ENCODE measurements around the gene KATNB1. TPM values are rescaled to one million over a fixed set of nuclear protein-coding genes. Genes with fewer than 3 reads are reported as not detected.

The KATNB1 gene
- total RNA-seq, 1 experiment from 2014 or later: 17.4 TPM

- Histone ChIP-seq H3K36me3 (ENCODE audit: insufficient read depth, low read length) (no peaks in the 10 kb centered on the region), H3K27me3 (ENCODE audit: low read length) (no peaks in the 10 kb centered on the region), H3K9me2 (replicated peaks; ENCODE audit: insufficient read depth, low read length) (no peaks in the 10 kb centered on the region), H2AFZ (ENCODE audit: low read length) (no peak overlapping the region), H3K9me3 (ENCODE audit: low read length) (no peaks in the 10 kb centered on the region), H3K4me3 (ENCODE audit: low read length) (no peak overlapping the region), H3K27ac (ENCODE audit: low read length) (no peak overlapping the region), H4K20me1 (ENCODE audit: insufficient read depth, low read depth, low read length) (no peaks in the 10 kb centered on the region), H3K9ac (ENCODE audit: low read length) (no peak overlapping the region), H3K4me2 (ENCODE audit: low read depth, low read length, poor library complexity, severe bottlenecking) (no peak overlapping the region), H3K79me2 (ENCODE audit: low read length) (no peaks in the 10 kb centered on the region), H3K4me1 (ENCODE audit: low read length) (no peaks in the 10 kb centered on the region)
- DNase-seq: no peak
Observed at GRCh38 chr16:57747496-57747895, 11.9 kb downstream of the KATNB1 start.

- H3K4me1 ChIP-seq (ENCODE audit: low read length): no peaks in the 10 kb centered on the region
- H3K36me3 ChIP-seq (ENCODE audit: insufficient read depth, low read length): no peaks in the 10 kb centered on the region
- no peak overlapping the region for H3K4me2 ChIP-seq (ENCODE audit: low read depth, low read length, poor library complexity, severe bottlenecking)
- H3K27ac ChIP-seq (ENCODE audit: low read length): no peak overlapping the region
- no peak overlapping the region for H3K4me3 ChIP-seq (ENCODE audit: low read length)
- no peaks in the 10 kb centered on the region for H4K20me1 ChIP-seq (ENCODE audit: insufficient read depth, low read depth, low read length)
- no peak for DNase-seq
- H2AFZ ChIP-seq (ENCODE audit: low read length): no peak overlapping the region
- no peak overlapping the region for H3K9ac ChIP-seq (ENCODE audit: low read length)
- no peaks in the 10 kb centered on the region for H3K79me2 ChIP-seq (ENCODE audit: low read length)
- no peaks in the 10 kb centered on the region for H3K9me3 ChIP-seq (ENCODE audit: low read length)
- H3K9me2 ChIP-seq (replicated peaks; ENCODE audit: insufficient read depth, low read length): no peaks in the 10 kb centered on the region
- no peaks in the 10 kb centered on the region for H3K27me3 ChIP-seq (ENCODE audit: low read length)
Observed at GRCh38 chr16:57747996-57748395, 12.4 kb downstream of the KATNB1 start.

- Histone ChIP-seq H3K9me2 (replicated peaks; ENCODE audit: insufficient read depth, low read length) (no peaks in the 10 kb centered on the region), H3K27me3 (ENCODE audit: low read length) (no peaks in the 10 kb centered on the region), H3K4me1 (ENCODE audit: low read length) (no peaks in the 10 kb centered on the region), H3K36me3 (ENCODE audit: insufficient read depth, low read length) (no peaks in the 10 kb centered on the region), H3K9me3 (ENCODE audit: low read length) (no peaks in the 10 kb centered on the region), H3K4me3 (ENCODE audit: low read length) (no peak overlapping the region), H3K9ac (ENCODE audit: low read length) (no peak overlapping the region), H3K27ac (ENCODE audit: low read length) (no peak overlapping the region), H2AFZ (ENCODE audit: low read length) (no peak overlapping the region), H3K4me2 (ENCODE audit: low read depth, low read length, poor library complexity, severe bottlenecking) (no peak overlapping the region), H4K20me1 (ENCODE audit: insufficient read depth, low read depth, low read length) (no peaks in the 10 kb centered on the region), H3K79me2 (ENCODE audit: low read length) (no peaks in the 10 kb centered on the region)
- DNase-seq: no peak
Observed at GRCh38 chr16:57748596-57748995, 13.0 kb downstream of the KATNB1 start.

GRCh38 chr16:57749101-57749692 is 13.6 kb downstream of the KATNB1 start:
- no peaks in the 10 kb centered on the region for H3K9me2 ChIP-seq (replicated peaks; ENCODE audit: insufficient read depth, low read length)
- H3K4me2 ChIP-seq (ENCODE audit: low read depth, low read length, poor library complexity, severe bottlenecking): no peak overlapping the region
- no peaks in the 10 kb centered on the region for H4K20me1 ChIP-seq (ENCODE audit: insufficient read depth, low read depth, low read length)
- H3K36me3 ChIP-seq (ENCODE audit: insufficient read depth, low read length): no peaks in the 10 kb centered on the region
- H3K9ac ChIP-seq (ENCODE audit: low read length): no peak overlapping the region
- H2AFZ ChIP-seq (ENCODE audit: low read length): no peak overlapping the region
- H3K79me2 ChIP-seq (ENCODE audit: low read length): no peaks in the 10 kb centered on the region
- no peaks in the 10 kb centered on the region for H3K4me1 ChIP-seq (ENCODE audit: low read length)
- DNase-seq: no peak
- H3K27ac ChIP-seq (ENCODE audit: low read length): no peak overlapping the region
- no peaks in the 10 kb centered on the region for H3K27me3 ChIP-seq (ENCODE audit: low read length)
- H3K9me3 ChIP-seq (ENCODE audit: low read length): no peaks in the 10 kb centered on the region
- no peak overlapping the region for H3K4me3 ChIP-seq (ENCODE audit: low read length)

GRCh38 chr16:57749856-57750452 is 14.4 kb downstream of the KATNB1 start:
- H3K9me2 ChIP-seq (replicated peaks; ENCODE audit: insufficient read depth, low read length): no peaks in the 10 kb centered on the region
- no peaks in the 10 kb centered on the region for H3K9me3 ChIP-seq (ENCODE audit: low read length)
- H2AFZ ChIP-seq (ENCODE audit: low read length): no peak overlapping the region
- H3K27me3 ChIP-seq (ENCODE audit: low read length): no peaks in the 10 kb centered on the region
- H3K27ac ChIP-seq (ENCODE audit: low read length): no peak overlapping the region
- no peak for DNase-seq
- H4K20me1 ChIP-seq (ENCODE audit: insufficient read depth, low read depth, low read length): no peaks in the 10 kb centered on the region
- no peaks in the 10 kb centered on the region for H3K4me1 ChIP-seq (ENCODE audit: low read length)
- H3K4me3 ChIP-seq (ENCODE audit: low read length): no peak overlapping the region
- H3K9ac ChIP-seq (ENCODE audit: low read length): no peak overlapping the region
- H3K36me3 ChIP-seq (ENCODE audit: insufficient read depth, low read length): no peaks in the 10 kb centered on the region
- no peaks in the 10 kb centered on the region for H3K79me2 ChIP-seq (ENCODE audit: low read length)
- no peak overlapping the region for H3K4me2 ChIP-seq (ENCODE audit: low read depth, low read length, poor library complexity, severe bottlenecking)

GRCh38 chr16:57750796-57751538 is 15.4 kb downstream of the KATNB1 start:
- H3K36me3 ChIP-seq (ENCODE audit: insufficient read depth, low read length): no peaks in the 10 kb centered on the region
- no peak for DNase-seq
- no peaks in the 10 kb centered on the region for H4K20me1 ChIP-seq (ENCODE audit: insufficient read depth, low read depth, low read length)
- no peaks in the 10 kb centered on the region for H3K4me1 ChIP-seq (ENCODE audit: low read length)
- H3K9me3 ChIP-seq (ENCODE audit: low read length): no peaks in the 10 kb centered on the region
- H3K79me2 ChIP-seq (ENCODE audit: low read length): no peaks in the 10 kb centered on the region
- H3K27ac ChIP-seq (ENCODE audit: low read length): no peak overlapping the region
- no peak overlapping the region for H3K4me3 ChIP-seq (ENCODE audit: low read length)
- H3K9ac ChIP-seq (ENCODE audit: low read length): no peak overlapping the region
- no peak overlapping the region for H2AFZ ChIP-seq (ENCODE audit: low read length)
- no peak overlapping the region for H3K4me2 ChIP-seq (ENCODE audit: low read depth, low read length, poor library complexity, severe bottlenecking)
- no peaks in the 10 kb centered on the region for H3K27me3 ChIP-seq (ENCODE audit: low read length)
- no peaks in the 10 kb centered on the region for H3K9me2 ChIP-seq (replicated peaks; ENCODE audit: insufficient read depth, low read length)

- H3K4me3 ChIP-seq (ENCODE audit: low read length): no peak overlapping the region
- H3K9ac ChIP-seq (ENCODE audit: low read length): no peak overlapping the region
- H3K27me3 ChIP-seq (ENCODE audit: low read length): no peaks in the 10 kb centered on the region
- no peaks in the 10 kb centered on the region for H4K20me1 ChIP-seq (ENCODE audit: insufficient read depth, low read depth, low read length)
- no peaks in the 10 kb centered on the region for H3K36me3 ChIP-seq (ENCODE audit: insufficient read depth, low read length)
- no peak for DNase-seq
- H3K4me2 ChIP-seq (ENCODE audit: low read depth, low read length, poor library complexity, severe bottlenecking): no peak overlapping the region
- no peak overlapping the region for H2AFZ ChIP-seq (ENCODE audit: low read length)
- no peaks in the 10 kb centered on the region for H3K79me2 ChIP-seq (ENCODE audit: low read length)
- H3K9me2 ChIP-seq (replicated peaks; ENCODE audit: insufficient read depth, low read length): no peaks in the 10 kb centered on the region
- no peaks in the 10 kb centered on the region for H3K4me1 ChIP-seq (ENCODE audit: low read length)
- H3K27ac ChIP-seq (ENCODE audit: low read length): no peak overlapping the region
- no peaks in the 10 kb centered on the region for H3K9me3 ChIP-seq (ENCODE audit: low read length)
Observed at GRCh38 chr16:57751539-57752202, 16.1 kb downstream of the KATNB1 start.

- Histone ChIP-seq H3K9me2 (replicated peaks; ENCODE audit: insufficient read depth, low read length) (no peaks in the 10 kb centered on the region), H3K9ac (ENCODE audit: low read length) (no peak overlapping the region), H3K4me3 (ENCODE audit: low read length) (no peak overlapping the region), H3K4me2 (ENCODE audit: low read depth, low read length, poor library complexity, severe bottlenecking) (no peak overlapping the region), H2AFZ (ENCODE audit: low read length) (no peak overlapping the region), H3K4me1 (ENCODE audit: low read length) (no peaks in the 10 kb centered on the region), H4K20me1 (ENCODE audit: insufficient read depth, low read depth, low read length) (no peaks in the 10 kb centered on the region), H3K9me3 (ENCODE audit: low read length) (no peaks in the 10 kb centered on the region), H3K79me2 (ENCODE audit: low read length) (no peaks in the 10 kb centered on the region), H3K27ac (ENCODE audit: low read length) (no peak overlapping the region), H3K27me3 (ENCODE audit: low read length) (no peaks in the 10 kb centered on the region), H3K36me3 (ENCODE audit: insufficient read depth, low read length) (no peaks in the 10 kb centered on the region)
- DNase-seq: no peak
Observed at GRCh38 chr16:57752203-57752580, 16.6 kb downstream of the KATNB1 start.
